ENCODE data around the gene LMAN1L. TPM values are rescaled to one million over a fixed set of nuclear protein-coding genes. Genes with fewer than 3 reads are reported as not detected.

Gene LMAN1L
- total RNA-seq, 2 experiments from 2014 or later = 0.56 to 0.93 TPM

DNA sequence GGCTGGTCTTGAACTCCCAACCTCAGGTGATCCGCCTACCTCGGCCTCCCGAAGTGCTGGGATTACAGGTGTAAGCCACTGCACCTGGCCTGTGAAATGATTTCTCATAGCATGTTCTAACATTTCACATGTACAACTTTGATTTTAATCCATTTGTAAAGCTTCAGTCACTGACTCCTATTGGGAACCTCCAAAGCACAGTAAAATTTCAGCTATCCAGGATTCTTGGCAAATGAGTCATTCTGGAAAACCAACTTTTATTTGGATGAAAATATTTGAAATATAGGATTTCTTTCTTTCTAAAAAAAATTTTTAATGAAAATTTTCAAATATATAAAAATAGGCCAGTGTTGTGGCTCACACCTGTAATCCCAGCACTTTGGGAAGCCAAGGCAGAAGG is 2.7 kb upstream of the LMAN1L start:
- Histone ChIP-seq H3K27ac (ENCODE audit: low read depth in 1 of 2, low read length in 2 of 2) (no peak overlapping the region), H3K27me3 (ENCODE audit: control insufficient read depth in 1 of 2, insufficient read depth in 2 of 2, low read length in 2 of 2) (no peaks in the 10 kb centered on the region), H3K36me3 (ENCODE audit: insufficient read depth, low read length) (no peaks in the 10 kb centered on the region), H3K4me1 (ENCODE audit: insufficient read depth, low read length) (peaks cover 33% of the 10 kb centered on the region), H3K9me3 (ENCODE audit: control insufficient read depth in 1 of 2, insufficient read depth in 1 of 2, low read length in 2 of 2) (no peaks in the 10 kb centered on the region), H3K4me3 (ENCODE audit: low read length) (no peak overlapping the region)
- ATAC-seq (ENCODE audit: poor library complexity) = no peak
- Mint-ChIP-seq H3K36me3 (ENCODE audit: low read depth) (no peaks in the 10 kb centered on the region), H3K27me3 (no peaks in the 10 kb centered on the region), H3K9me3 (no peaks in the 10 kb centered on the region), H3K4me3 (no peak overlapping the region), H3K27ac (no peak overlapping the region), H3K4me1 (ENCODE audit: low read depth) (peaks cover 30% of the 10 kb centered on the region)
- DNase-seq = no peak
- intact Hi-C loops (cut with DNase I, micrococcal nuclease) = no loop called here
- CTCF ChIA-PET = interaction anchor here (1.4 to 1.6 kb wide), 2 partner anchors 16 to 41 kb away, joined by 4 to 7 read pairs; no protein-coding TSS in a partner anchor
- TF ChIP-seq, protein P1, sequence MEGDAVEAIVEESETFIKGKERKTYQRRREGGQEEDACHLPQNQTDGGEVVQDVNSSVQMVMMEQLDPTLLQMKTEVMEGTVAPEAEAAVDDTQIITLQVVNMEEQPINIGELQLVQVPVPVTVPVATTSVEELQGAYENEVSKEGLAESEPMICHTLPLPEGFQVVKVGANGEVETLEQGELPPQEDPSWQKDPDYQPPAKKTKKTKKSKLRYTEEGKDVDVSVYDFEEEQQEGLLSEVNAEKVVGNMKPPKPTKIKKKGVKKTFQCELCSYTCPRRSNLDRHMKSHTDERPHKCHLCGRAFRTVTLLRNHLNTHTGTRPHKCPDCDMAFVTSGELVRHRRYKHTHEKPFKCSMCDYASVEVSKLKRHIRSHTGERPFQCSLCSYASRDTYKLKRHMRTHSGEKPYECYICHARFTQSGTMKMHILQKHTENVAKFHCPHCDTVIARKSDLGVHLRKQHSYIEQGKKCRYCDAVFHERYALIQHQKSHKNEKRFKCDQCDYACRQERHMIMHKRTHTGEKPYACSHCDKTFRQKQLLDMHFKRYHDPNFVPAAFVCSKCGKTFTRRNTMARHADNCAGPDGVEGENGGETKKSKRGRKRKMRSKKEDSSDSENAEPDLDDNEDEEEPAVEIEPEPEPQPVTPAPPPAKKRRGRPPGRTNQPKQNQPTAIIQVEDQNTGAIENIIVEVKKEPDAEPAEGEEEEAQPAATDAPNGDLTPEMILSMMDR (IDR thresholded peaks at IDR 0.05) = no peak
- POLR2A ChIA-PET = interaction anchor here (33.5 kb wide), 1 partner anchor 31 kb away, joined by 925 read pairs; the partner anchor contains the start of gene CSK

DNA sequence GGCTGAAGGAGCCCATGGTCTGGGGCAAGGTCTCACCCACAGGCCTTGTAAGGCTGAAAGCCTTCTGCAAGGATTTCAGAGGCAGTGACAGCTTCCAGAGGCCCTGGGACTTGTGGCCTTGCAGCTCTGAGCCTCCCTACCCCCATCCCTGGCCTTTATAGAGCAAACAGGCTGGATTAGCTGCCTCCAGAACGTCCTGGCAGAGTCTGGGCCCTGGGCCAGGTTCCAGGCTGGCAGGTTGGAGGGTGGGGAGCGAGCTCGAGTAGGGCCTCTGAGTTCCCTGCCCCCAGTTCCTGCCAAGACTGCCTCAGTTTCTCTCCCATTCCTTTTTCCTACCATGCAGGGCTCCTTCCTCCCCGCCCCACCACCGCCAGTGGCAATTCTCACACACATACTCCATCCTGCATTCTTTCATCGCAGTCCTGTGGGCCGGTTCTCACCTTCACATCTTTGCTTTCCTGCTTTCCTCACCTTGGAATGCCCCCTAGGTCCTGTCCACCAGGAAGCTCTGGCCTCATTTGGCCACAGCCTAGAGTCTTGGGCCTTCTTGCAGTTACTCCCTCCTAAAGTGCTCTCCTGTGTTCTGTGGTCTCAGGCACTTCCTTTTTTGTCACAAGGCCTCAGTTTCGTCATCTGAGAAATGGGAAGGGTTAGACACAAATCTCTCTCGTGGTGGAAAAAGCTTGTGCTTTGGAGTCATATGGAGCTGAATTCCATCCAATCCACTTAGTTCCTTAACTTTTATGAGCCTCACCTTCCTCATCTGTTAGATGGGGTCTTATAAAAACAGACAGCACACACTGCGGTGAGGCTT is 2.7 kb downstream of the LMAN1L start:
- POLR2A ChIA-PET = no interaction called here
- no peak overlapping the region for H3K27ac Mint-ChIP-seq
- no peak for ATAC-seq (ENCODE audit: poor library complexity)

DNA sequence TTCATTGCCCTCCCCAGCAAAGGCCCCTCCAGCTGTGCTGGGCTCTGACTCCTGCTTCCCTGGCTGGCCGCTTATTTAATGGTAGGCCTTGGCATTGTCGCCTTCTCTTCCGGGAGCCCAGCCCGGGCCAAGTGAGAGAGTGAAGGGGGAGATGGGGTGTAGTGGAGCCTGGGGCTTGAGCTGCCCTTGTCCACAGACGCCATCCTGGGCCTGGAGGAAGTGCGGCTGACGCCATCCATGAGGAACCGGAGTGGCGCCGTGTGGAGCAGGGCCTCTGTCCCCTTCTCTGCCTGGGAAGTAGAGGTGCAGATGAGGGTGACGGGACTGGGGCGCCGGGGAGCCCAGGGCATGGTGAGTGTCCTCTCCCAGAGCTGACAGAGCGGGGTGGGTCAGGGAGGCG is 3.3 kb downstream of the LMAN1L start:
- no peak overlapping the region for H3K27ac ChIP-seq (ENCODE audit: low read depth in 1 of 2, low read length in 2 of 2)
- TF ChIP-seq, protein P1 (IDR thresholded peaks at IDR 0.05) = no peak
- ATAC-seq (ENCODE audit: poor library complexity) (no peak), DNase-seq (no peak)
- no peaks in the 10 kb centered on the region for H3K9me3 Mint-ChIP-seq
- H3K4me1 ChIP-seq (ENCODE audit: insufficient read depth, low read length) = peaks cover 10% of the 10 kb centered on the region
- no peaks in the 10 kb centered on the region for H3K36me3 Mint-ChIP-seq (ENCODE audit: low read depth)
- no peaks in the 10 kb centered on the region for H3K9me3 ChIP-seq (ENCODE audit: control insufficient read depth in 1 of 2, insufficient read depth in 1 of 2, low read length in 2 of 2)
- intact Hi-C loops (cut with DNase I, micrococcal nuclease) = no loop called here
- no peak overlapping the region for H3K27ac Mint-ChIP-seq
- CTCF ChIA-PET = no interaction called here
- H3K36me3 ChIP-seq (ENCODE audit: insufficient read depth, low read length) = no peaks in the 10 kb centered on the region
- H3K4me3 ChIP-seq (ENCODE audit: low read length) = no peak overlapping the region
- no peaks in the 10 kb centered on the region for H3K4me1 Mint-ChIP-seq (ENCODE audit: low read depth)
- no peak overlapping the region for H3K4me3 Mint-ChIP-seq
- peaks cover 0 to 3% of the 10 kb centered on the region in 2 experiments for H3K27me3 ChIP-seq (ENCODE audit: control insufficient read depth in 1 of 2, insufficient read depth in 2 of 2, low read length in 2 of 2)
- POLR2A ChIA-PET = no interaction called here
- no peaks in the 10 kb centered on the region for H3K27me3 Mint-ChIP-seq

More for the DNA sequence above, 2.7 kb downstream of the LMAN1L start:
- DNase-seq = no peak
- Histone ChIP-seq H3K4me1 (ENCODE audit: insufficient read depth, low read length) (peaks cover 10% of the 10 kb centered on the region), H3K27me3 (ENCODE audit: control insufficient read depth in 1 of 2, insufficient read depth in 2 of 2, low read length in 2 of 2) (peaks cover 0 to 3% of the 10 kb centered on the region in 2 experiments), H3K27ac (ENCODE audit: low read depth in 1 of 2, low read length in 2 of 2) (no peak overlapping the region), H3K36me3 (ENCODE audit: insufficient read depth, low read length) (no peaks in the 10 kb centered on the region), H3K4me3 (ENCODE audit: low read length) (no peak overlapping the region), H3K9me3 (ENCODE audit: control insufficient read depth in 1 of 2, insufficient read depth in 1 of 2, low read length in 2 of 2) (no peaks in the 10 kb centered on the region)
- intact Hi-C loops (cut with DNase I, micrococcal nuclease) = no loop called here
- CTCF ChIA-PET = no interaction called here
- TF ChIP-seq, protein P1 (IDR thresholded peaks at IDR 0.05) = no peak
- H3K36me3 Mint-ChIP-seq (ENCODE audit: low read depth) = no peaks in the 10 kb centered on the region
- H3K9me3 Mint-ChIP-seq = no peaks in the 10 kb centered on the region
- no peaks in the 10 kb centered on the region for H3K4me1 Mint-ChIP-seq (ENCODE audit: low read depth)
- no peak overlapping the region for H3K4me3 Mint-ChIP-seq
- no peaks in the 10 kb centered on the region for H3K27me3 Mint-ChIP-seq

Data from CD4-positive, alpha-beta T cell (primary cell).